ENCODE data around the gene IFNK.

DNA sequence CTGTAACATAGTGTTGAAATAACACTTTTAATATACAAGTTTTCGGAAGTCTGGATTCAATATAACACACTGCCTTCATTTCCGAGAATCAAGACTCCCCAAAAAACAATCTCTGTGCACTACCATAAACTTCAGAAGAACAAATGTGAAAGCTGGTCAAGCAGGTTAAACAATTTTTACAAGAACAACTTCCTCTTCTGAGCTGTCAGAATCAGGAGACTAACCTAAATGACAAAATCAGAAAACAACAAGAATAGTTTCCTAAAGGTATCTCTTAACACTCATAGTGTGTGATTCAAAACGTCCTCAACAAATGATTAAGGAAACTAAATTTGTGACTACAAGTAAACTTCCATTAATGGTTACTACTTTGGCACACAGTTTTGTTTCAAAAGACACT is 37.6 kb downstream of the IFNK start:
- TF ChIP-seq, protein P1, sequence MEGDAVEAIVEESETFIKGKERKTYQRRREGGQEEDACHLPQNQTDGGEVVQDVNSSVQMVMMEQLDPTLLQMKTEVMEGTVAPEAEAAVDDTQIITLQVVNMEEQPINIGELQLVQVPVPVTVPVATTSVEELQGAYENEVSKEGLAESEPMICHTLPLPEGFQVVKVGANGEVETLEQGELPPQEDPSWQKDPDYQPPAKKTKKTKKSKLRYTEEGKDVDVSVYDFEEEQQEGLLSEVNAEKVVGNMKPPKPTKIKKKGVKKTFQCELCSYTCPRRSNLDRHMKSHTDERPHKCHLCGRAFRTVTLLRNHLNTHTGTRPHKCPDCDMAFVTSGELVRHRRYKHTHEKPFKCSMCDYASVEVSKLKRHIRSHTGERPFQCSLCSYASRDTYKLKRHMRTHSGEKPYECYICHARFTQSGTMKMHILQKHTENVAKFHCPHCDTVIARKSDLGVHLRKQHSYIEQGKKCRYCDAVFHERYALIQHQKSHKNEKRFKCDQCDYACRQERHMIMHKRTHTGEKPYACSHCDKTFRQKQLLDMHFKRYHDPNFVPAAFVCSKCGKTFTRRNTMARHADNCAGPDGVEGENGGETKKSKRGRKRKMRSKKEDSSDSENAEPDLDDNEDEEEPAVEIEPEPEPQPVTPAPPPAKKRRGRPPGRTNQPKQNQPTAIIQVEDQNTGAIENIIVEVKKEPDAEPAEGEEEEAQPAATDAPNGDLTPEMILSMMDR (IDR thresholded peaks at IDR 0.05), result no peak
- TF ChIP-seq POLR2A (IDR thresholded peaks at IDR 0.05), result no peak
- TF ChIP-seq POLR2AphosphoS5 (IDR thresholded peaks at IDR 0.05), result peak; percentile 82

Measured in prostate gland (tissue), 2 donors.